GM23338 (cell line): ENCODE measurements around the gene AKT1S1. TPM values are rescaled to one million over a fixed set of nuclear protein-coding genes. Genes with fewer than 3 reads are reported as not detected.

ENCODE experiments used
- ATAC-seq: fragments of 200-7000 bp; cut with Tn5 transposase; 3 replicates; pipeline ENCODE4 v1.9.1; 2020
- DNase-seq: peaks from one replicate; pipeline ENCODE4 v3.0.0-alpha.2; 2015; ENCODE audit warnings: low spot score
- H2AFZ ChIP-seq: fragments of 200-600 bp; sonication (generic); 2 replicates; pipeline ENCODE4 v1.8.0; 2016; ENCODE audit warnings: antibody characterized with exemption, mild to moderate bottlenecking, moderate library complexity
- H3F3A ChIP-seq: fragments of 200-600 bp; sonication (generic); replicated peaks from 2 replicates; pipeline ENCODE4 v1.8.0; 2017; ENCODE audit warnings: antibody characterized with exemption, mixed run types, low read depth
- H3K27ac ChIP-seq: fragments of 200-600 bp; sonication (generic); 2 replicates; pipeline ENCODE4 v1.6.1; 2016; ENCODE audit warnings: low read depth
- H3K27me3 ChIP-seq: fragments of 200-600 bp; sonication (generic); 2 replicates; pipeline ENCODE4 v1.8.0; 2016; ENCODE audit warnings: mild to moderate bottlenecking, mixed run types, moderate library complexity; ENCODE audit not compliant: insufficient read depth
- H3K36me3 ChIP-seq: fragments of 200-600 bp; sonication (generic); 2 replicates; pipeline ENCODE4 v1.8.0; 2016; ENCODE audit warnings: mild to moderate bottlenecking; ENCODE audit not compliant: insufficient read depth
- H3K4me1 ChIP-seq: fragments of 200-600 bp; sonication (generic); 2 replicates; pipeline ENCODE4 v1.8.0; 2016; ENCODE audit warnings: mild to moderate bottlenecking, moderate library complexity; ENCODE audit not compliant: insufficient read depth
- H3K4me2 ChIP-seq: fragments of 200-600 bp; sonication (generic); 2 replicates; pipeline ENCODE4 v1.7.1; 2017; ENCODE audit warnings: mixed run types
- H3K4me3 ChIP-seq: fragments of 200-600 bp; sonication (generic); 2 replicates; pipeline ENCODE4 v1.6.1; 2016; ENCODE audit warnings: mixed run types
- H3K79me2 ChIP-seq: fragments of 200-600 bp; sonication (generic); replicated peaks from 2 replicates; pipeline ENCODE4 v1.8.0; 2017; ENCODE audit warnings: mild to moderate bottlenecking; ENCODE audit not compliant: insufficient read depth
- H3K9me2 ChIP-seq: fragments of 200-600 bp; sonication (generic); 2 replicates; pipeline ENCODE4 v1.8.0; 2017; ENCODE audit not compliant: insufficient read depth
- H4K20me1 ChIP-seq: fragments of 200-600 bp; sonication (generic); replicated peaks from 2 replicates; pipeline ENCODE4 v1.8.0; 2017; ENCODE audit warnings: mild to moderate bottlenecking; ENCODE audit not compliant: insufficient read depth
- H3K27ac Mint-ChIP-seq: 2 replicates; pipeline ENCODE4 v1.8.0; 2020; ENCODE audit warnings: inconsistent platforms, mild to moderate bottlenecking, moderate library complexity, mixed read lengths
- H3K27me3 Mint-ChIP-seq: 3 replicates; pipeline ENCODE4 v1.8.0; 2022; ENCODE audit warnings: low read depth, mild to moderate bottlenecking, moderate library complexity, mixed read lengths, inconsistent platforms; ENCODE audit not compliant: insufficient read depth, poor library complexity
- H3K36me3 Mint-ChIP-seq: 3 replicates; pipeline ENCODE4 v1.8.0; 2021; ENCODE audit warnings: low read depth, mild to moderate bottlenecking, inconsistent platforms, moderate library complexity, mixed read lengths
- H3K4me1 Mint-ChIP-seq: 3 replicates; pipeline ENCODE4 v1.8.0; 2020; ENCODE audit warnings: mild to moderate bottlenecking, inconsistent platforms, mixed read lengths
- H3K4me3 Mint-ChIP-seq: 3 replicates; pipeline ENCODE4 v1.8.0; 2021; ENCODE audit warnings: moderate library complexity, mild to moderate bottlenecking, inconsistent platforms, mixed read lengths
- H3K9me3 Mint-ChIP-seq: 3 replicates; pipeline ENCODE4 v1.8.0; 2020; ENCODE audit warnings: moderate library complexity, mild to moderate bottlenecking, inconsistent platforms, mixed read lengths
- CREB1 ChIP-seq: fragments of 250-450 bp; sonication (Bioruptor Pico); IDR thresholded peaks from 2 replicates; pipeline ENCODE4 v1.5.0; 2020; ENCODE audit warnings: low read depth, mild to moderate bottlenecking, moderate library complexity
- ETS1 ChIP-seq: IDR thresholded peaks from 2 replicates; pipeline ENCODE4 v1.6.1; 2016; ENCODE audit warnings: antibody characterized with exemption
- EZH2 ChIP-seq: fragments of 200-600 bp; sonication (generic); IDR thresholded peaks from one replicate; pipeline ENCODE4 v1.8.0; 2017; ENCODE audit warnings: antibody characterized with exemption, mild to moderate bottlenecking, low read depth; ENCODE audit not compliant: unreplicated experiment
- JUNB ChIP-seq: IDR thresholded peaks from one replicate; pipeline ENCODE4 v1.6.1; 2016; ENCODE audit warnings: antibody characterized with exemption; ENCODE audit not compliant: unreplicated experiment
- NANOG ChIP-seq: IDR thresholded peaks from 2 replicates; pipeline ENCODE4 v1.6.1; 2016; ENCODE audit warnings: antibody characterized with exemption, borderline replicate concordance
- REST ChIP-seq: IDR thresholded peaks from one replicate; pipeline ENCODE4 v1.6.1; 2018; ENCODE audit warnings: antibody characterized with exemption; ENCODE audit not compliant: unreplicated experiment
- ZNF114 ChIP-seq: fragments of 250-450 bp; sonication (Bioruptor Pico); IDR thresholded peaks from 2 replicates; pipeline ENCODE4 v1.5.0; 2020; ENCODE audit warnings: mild to moderate bottlenecking, moderate library complexity
- long read RNA-seq: library from polyadenylated mRNA; unstranded; transcript quantifications from one replicate; pipeline ENCODE4 v2.0.0, GENCODE V29; 2020; ENCODE audit not compliant: unreplicated experiment
- polyA plus RNA-seq: library from polyadenylated mRNA; unstranded; fragments of >200 nt; fragmentation: Nextera tagmentation; extraction: Ambion mirVana; gene quantifications from 2 replicates; pipeline ENCODE4 v1.2.1, GENCODE V29; 2016
- total RNA-seq: library from RNA; depleted of rRNA; stranded (reverse); fragments of >200 nt; shearing (Covaris generic); gene quantifications from 2 replicates; pipeline ENCODE4 v1.2.3, GENCODE V29; 2014; rRNA removed

AKT1S1 gene
- 15.7 and 21.5 TPM in 2 replicates for total RNA-seq
- polyA plus RNA-seq = 28.0 and 28.6 TPM in 2 replicates
- long read RNA-seq, partial matches to known transcripts = 1 of 4 reads
- long read RNA-seq, other reads (novel, unspliced or antisense) = 0 of 4 reads

DNA sequence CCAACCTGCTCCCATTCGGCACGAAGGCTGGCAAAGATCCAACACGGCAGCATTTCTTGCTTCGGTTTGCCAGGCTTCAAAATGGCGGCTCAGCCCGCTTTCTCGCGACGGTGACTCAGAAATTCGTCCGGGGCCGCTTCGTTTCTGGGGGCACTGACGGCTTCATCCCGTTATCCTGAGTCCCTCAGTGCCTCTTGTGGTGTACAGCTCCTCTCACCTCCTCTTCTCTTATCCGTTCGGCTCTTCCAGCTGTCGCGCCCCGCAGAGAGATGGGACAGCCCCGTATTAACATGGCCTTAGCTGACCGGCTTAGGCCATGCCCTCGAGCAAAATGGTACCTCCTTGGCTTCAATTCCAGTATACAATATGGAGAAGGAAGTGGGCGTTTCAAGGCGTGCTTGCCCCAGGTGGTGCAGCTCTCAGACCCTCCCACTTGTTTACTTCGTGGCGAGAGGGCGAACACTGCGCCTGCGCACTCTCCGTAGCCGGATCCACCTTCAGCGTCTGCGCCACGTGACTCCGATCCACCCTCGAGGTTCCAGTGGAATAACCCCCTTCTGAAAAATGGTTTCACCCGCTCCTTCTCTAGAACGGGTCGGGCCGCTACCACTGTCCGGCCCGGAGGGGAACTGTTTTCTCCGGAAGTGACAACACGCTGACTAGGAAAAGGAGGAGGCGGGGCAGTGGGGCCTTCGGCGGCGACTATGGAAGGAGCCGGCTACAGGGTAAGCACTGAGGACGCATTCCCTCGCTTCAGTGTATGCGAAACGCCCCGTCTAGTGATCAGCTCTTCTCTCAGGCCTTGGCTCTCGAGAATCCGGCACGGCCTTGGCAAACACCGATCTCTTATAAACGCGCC, at the start of gene AKT1S1, which contains the start of gene TBC1D17:
Gene AKT1S1 (minus strand): TSS at position 336 of the 859 bp plus-strand sequence. CDS start 4,060 bp downstream, outside the sequence.
Gene TBC1D17 (plus strand): TSS at position 683 of the 859 bp plus-strand sequence. CDS start 22 bp downstream, at position 705.
- H3K36me3 Mint-ChIP-seq = peaks cover 46% of the 10 kb centered on the region

More for the DNA sequence above, at the start of gene AKT1S1, which contains the start of gene TBC1D17:
- Histone ChIP-seq H3K4me1 (peaks cover 16% of the 10 kb centered on the region; the same call in 1 of the 2 replicates), H3K27me3 (no peaks in the 10 kb centered on the region), H3K79me2 (peaks cover 38% of the 10 kb centered on the region), H2AFZ (no peak within 1 kb of the TSS; the same call in 1 of the 2 replicates), H3K36me3 (peaks cover 25% of the 10 kb centered on the region), H3K4me3 (peak within 1 kb of the TSS; percentile 63), H4K20me1 (peaks cover 8% of the 10 kb centered on the region), H3K4me2 (peak within 1 kb of the TSS; percentile 95), H3K27ac (peak within 1 kb of the TSS; percentile 99), H3K9me2 (no peaks in the 10 kb centered on the region), H3F3A (peaks cover 17% of the 10 kb centered on the region; the same call in 1 of the 2 replicates)
- ATAC-seq (peak; percentile 65), DNase-seq (peak; percentile 100)
- H3K27ac Mint-ChIP-seq = no peak within 1 kb of the TSS; the same call in 1 of the 2 replicates
- peaks cover 18% of the 10 kb centered on the region for H3K27me3 Mint-ChIP-seq
- TF ChIP-seq NANOG = no peak
- TF ChIP-seq REST = no peak
- TF ChIP-seq CREB1 = peak; percentile 96
- TF ChIP-seq EZH2 = no peak
- TF ChIP-seq ZNF114 = 0 out of 2 replicates have a peak, but pooled peaks have one; percentile 24
- TF ChIP-seq ETS1 = peak; percentile 78
- no peak for TF ChIP-seq JUNB
- no peak within 1 kb of the TSS for H3K4me3 Mint-ChIP-seq
- H3K9me3 Mint-ChIP-seq = no peaks in the 10 kb centered on the region; the same call in 2 of the 3 replicates
- peaks cover 26% of the 10 kb centered on the region for H3K4me1 Mint-ChIP-seq
